Hepatocyte (in vitro differentiated cells): ENCODE data around the gene SNRNP25. TPM values are rescaled to one million over a fixed set of nuclear protein-coding genes. Genes with fewer than 3 reads are reported as not detected.
"Not testable (repeated sequence)": the region's sequence is repeated elsewhere in the genome, so short reads cannot be mapped to it uniquely, and the experiment has no call there.

Experiments
- DNase-seq: peaks from one replicate; pipeline ENCODE4 v3.0.0-alpha.2; 2016; ENCODE audit warnings: low spot score
- H2AFZ ChIP-seq: fragments of 200-600 bp; sonication (generic); 2 replicates; pipeline ENCODE4 v1.6.0; 2016; ENCODE audit warnings: antibody characterized with exemption, mild to moderate bottlenecking
- H3K27ac ChIP-seq: fragments of 200-600 bp; sonication (generic); 2 replicates; pipeline ENCODE4 v1.5.1; 2016; ENCODE audit warnings: mild to moderate bottlenecking
- H3K27me3 ChIP-seq: fragments of 200-600 bp; sonication (generic); 2 replicates; pipeline ENCODE4 v1.6.1; 2016
- H3K36me3 ChIP-seq: fragments of 200-600 bp; sonication (generic); replicated peaks from 2 replicates; pipeline ENCODE4 v1.5.1; 2016; ENCODE audit warnings: low read depth; ENCODE audit not compliant: insufficient read depth
- H3K4me1 ChIP-seq: fragments of 200-600 bp; sonication (generic); 2 replicates; pipeline ENCODE4 v1.5.1; 2016; ENCODE audit warnings: mild to moderate bottlenecking, moderate library complexity; ENCODE audit not compliant: insufficient read depth
- H3K4me2 ChIP-seq: fragments of 200-600 bp; sonication (generic); 2 replicates; pipeline ENCODE4 v1.6.0; 2016
- H3K4me3 ChIP-seq: fragments of 200-600 bp; sonication (generic); 2 replicates; pipeline ENCODE4 v1.5.1; 2016; ENCODE audit warnings: mild to moderate bottlenecking
- H3K79me2 ChIP-seq: fragments of 200-600 bp; sonication (generic); 2 replicates; pipeline ENCODE4 v1.6.0; 2017; ENCODE audit warnings: mild to moderate bottlenecking
- H3K9me2 ChIP-seq: fragments of 200-600 bp; sonication (generic); replicated peaks from 2 replicates; pipeline ENCODE4 v1.6.0; 2017; ENCODE audit warnings: mild to moderate bottlenecking; ENCODE audit not compliant: insufficient read depth
- H3K9me3 ChIP-seq: fragments of 200-600 bp; sonication (generic); 2 replicates; pipeline ENCODE4 v1.5.1; 2016; ENCODE audit warnings: low read depth, mild to moderate bottlenecking
- H4K20me1 ChIP-seq: fragments of 200-600 bp; sonication (generic); 2 replicates; pipeline ENCODE4 v1.6.0; 2016; ENCODE audit warnings: mild to moderate bottlenecking; ENCODE audit not compliant: insufficient read depth, poor library complexity, severe bottlenecking
- EZH2 ChIP-seq: fragments of 200-600 bp; sonication (generic); IDR thresholded peaks from 2 replicates; pipeline ENCODE4 v1.6.1; 2016; ENCODE audit warnings: antibody characterized with exemption, mild to moderate bottlenecking, borderline replicate concordance
- EZH2phosphoT487 ChIP-seq: fragments of 200-600 bp; sonication (generic); IDR thresholded peaks from one replicate; pipeline ENCODE4 v1.6.1; 2018; ENCODE audit warnings: antibody characterized with exemption, mild to moderate bottlenecking, low read depth, moderate library complexity; ENCODE audit not compliant: unreplicated experiment, severe bottlenecking
- whole genome bisulfite sequencing: methylation state at CpG from one replicate; pipeline ENCODE4 v1.1.6; 2016; ENCODE audit warnings: low lambda C conversion rate; ENCODE audit errors: missing lambda C conversion rate; 5-methylcytosine and 5-hydroxymethylcytosine counted together
- polyA plus RNA-seq: library from polyadenylated mRNA; unstranded; fragments of >200 nt; fragmentation: Nextera tagmentation; extraction: Ambion mirVana; gene quantifications from 2 replicates; pipeline ENCODE4 v1.2.1, GENCODE V29; 2016
- total RNA-seq: library from RNA; depleted of rRNA; stranded (reverse); fragments of >200 nt; gene quantifications from 2 replicates; pipeline ENCODE4 v1.2.3, GENCODE V29; 2014
- TF ChIP-seq, protein P1 (sequence below): fragments of 200-600 bp; sonication (generic); IDR thresholded peaks from 2 replicates; pipeline ENCODE4 v1.5.1; 2016; ENCODE audit warnings: antibody characterized with exemption, mild to moderate bottlenecking; ENCODE audit not compliant: poor library complexity

The SNRNP25 gene
- total RNA-seq, result 18.2 and 18.3 TPM in 2 replicates
- 35.3 and 43.1 TPM in 2 replicates for polyA plus RNA-seq

DNA sequence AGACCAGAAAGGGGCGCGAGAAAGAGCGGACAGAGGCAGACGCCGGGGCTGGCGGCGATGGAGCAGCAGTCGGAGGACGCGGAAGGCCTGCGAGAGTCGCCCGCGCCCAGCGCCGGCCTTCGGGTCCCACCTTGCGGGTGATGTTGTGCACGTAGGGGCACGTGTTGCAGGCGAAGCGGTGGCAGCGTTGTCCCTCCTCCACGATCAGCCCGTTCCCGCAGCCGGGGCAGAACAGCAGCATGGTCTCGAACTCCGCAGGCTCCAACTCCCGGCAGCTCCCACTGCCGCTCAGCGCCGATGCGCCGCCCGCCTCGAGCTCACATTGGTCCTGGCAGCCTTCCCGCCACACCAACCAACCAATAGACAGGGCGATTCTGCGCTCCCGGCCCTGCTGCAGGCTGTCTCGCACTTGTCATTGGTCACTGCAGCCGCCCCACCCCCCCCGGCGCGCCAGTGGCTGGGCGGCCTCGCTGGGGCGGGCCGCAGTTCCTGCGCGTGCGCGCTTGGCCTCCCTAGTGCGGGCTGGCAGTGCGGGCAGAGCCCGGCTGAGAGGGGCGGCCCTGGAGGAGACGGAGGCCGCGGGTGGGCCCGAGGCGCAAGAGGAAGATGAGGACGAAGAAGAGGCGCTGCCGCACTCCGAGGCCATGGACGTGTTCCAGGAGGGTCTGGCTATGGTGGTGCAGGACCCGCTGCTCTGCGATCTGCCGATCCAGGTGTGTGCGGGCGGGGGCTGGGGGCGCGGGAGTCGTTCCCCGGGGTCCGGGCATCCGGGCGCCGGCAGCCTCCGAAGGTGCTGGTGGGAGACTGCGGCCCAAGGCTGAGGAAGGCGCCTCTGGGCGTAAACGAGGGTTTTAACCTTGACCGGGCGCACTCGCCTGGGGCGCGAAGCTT, at the start of gene SNRNP25, which contains the start of gene POLR3K:
Gene SNRNP25 (plus strand): TSS at position 483 of the 891 bp plus-strand sequence. CDS start 189 bp downstream, at position 672.
Gene POLR3K (minus strand): TSS at position 263 of the 891 bp plus-strand sequence. CDS start 22 bp downstream, at position 241.
- H2AFZ ChIP-seq, result peak within 1 kb of the TSS; percentile 89
- H3K36me3 ChIP-seq, result no peaks in the 10 kb centered on the region

DNA sequence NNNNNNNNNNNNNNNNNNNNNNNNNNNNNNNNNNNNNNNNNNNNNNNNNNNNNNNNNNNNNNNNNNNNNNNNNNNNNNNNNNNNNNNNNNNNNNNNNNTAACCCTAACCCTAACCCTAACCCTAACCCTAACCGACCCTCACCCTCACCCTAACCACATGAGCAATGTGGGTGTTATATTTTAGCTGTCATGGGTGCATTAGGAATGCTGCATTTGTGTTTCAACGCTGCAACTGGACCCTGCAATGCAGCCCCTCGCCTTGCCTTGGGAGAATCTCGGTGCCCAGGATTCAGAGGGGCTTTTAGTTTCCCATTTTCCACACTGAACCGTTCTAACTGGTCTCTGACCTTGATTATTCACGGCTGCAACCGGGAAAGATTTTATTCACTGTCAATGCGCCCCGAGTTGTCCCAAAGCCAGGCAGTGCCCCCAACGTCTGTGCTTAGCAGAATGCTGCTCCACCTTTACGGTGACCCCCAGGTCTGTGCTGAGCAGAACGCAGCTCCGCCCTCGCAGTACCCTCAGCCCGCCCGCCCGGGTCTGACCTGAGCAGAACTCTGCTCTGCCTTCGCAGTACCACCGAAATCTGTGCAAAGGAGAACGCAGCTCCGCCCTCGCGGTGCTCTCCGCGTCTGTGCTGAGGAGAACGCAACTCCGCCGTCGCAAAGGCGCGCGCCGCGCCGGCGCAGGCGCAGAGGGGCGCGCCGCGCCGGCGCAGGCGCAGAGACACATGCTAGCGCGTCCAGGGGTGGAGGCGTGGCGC, 43.5 kb upstream of the SNRNP25 start:
- H3K4me2 ChIP-seq, result no peak overlapping the region
- WGBS, result 54% methylated on average over 4 of the region's 48 CpGs

More for the DNA sequence above, at the start of gene SNRNP25, which contains the start of gene POLR3K:
- WGBS, result 3% methylated on average over 69 of the region's 91 CpGs
- Histone ChIP-seq H3K27me3 (no peaks in the 10 kb centered on the region), H4K20me1 (no peaks in the 10 kb centered on the region), H3K79me2 (peaks cover 24% of the 10 kb centered on the region), H3K9me2 (no peaks in the 10 kb centered on the region), H3K4me3 (peak within 1 kb of the TSS; percentile 84), H3K9me3 (no peaks in the 10 kb centered on the region), H3K27ac (peak within 1 kb of the TSS; percentile 64), H3K4me1 (peaks cover 2% of the 10 kb centered on the region), H3K4me2 (peak within 1 kb of the TSS; percentile 89)
- DNase-seq, result peak; percentile 100
- no peak for TF ChIP-seq EZH2phosphoT487
- TF ChIP-seq, protein P1, sequence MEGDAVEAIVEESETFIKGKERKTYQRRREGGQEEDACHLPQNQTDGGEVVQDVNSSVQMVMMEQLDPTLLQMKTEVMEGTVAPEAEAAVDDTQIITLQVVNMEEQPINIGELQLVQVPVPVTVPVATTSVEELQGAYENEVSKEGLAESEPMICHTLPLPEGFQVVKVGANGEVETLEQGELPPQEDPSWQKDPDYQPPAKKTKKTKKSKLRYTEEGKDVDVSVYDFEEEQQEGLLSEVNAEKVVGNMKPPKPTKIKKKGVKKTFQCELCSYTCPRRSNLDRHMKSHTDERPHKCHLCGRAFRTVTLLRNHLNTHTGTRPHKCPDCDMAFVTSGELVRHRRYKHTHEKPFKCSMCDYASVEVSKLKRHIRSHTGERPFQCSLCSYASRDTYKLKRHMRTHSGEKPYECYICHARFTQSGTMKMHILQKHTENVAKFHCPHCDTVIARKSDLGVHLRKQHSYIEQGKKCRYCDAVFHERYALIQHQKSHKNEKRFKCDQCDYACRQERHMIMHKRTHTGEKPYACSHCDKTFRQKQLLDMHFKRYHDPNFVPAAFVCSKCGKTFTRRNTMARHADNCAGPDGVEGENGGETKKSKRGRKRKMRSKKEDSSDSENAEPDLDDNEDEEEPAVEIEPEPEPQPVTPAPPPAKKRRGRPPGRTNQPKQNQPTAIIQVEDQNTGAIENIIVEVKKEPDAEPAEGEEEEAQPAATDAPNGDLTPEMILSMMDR, result no peak
- no peak for TF ChIP-seq EZH2

DNA sequence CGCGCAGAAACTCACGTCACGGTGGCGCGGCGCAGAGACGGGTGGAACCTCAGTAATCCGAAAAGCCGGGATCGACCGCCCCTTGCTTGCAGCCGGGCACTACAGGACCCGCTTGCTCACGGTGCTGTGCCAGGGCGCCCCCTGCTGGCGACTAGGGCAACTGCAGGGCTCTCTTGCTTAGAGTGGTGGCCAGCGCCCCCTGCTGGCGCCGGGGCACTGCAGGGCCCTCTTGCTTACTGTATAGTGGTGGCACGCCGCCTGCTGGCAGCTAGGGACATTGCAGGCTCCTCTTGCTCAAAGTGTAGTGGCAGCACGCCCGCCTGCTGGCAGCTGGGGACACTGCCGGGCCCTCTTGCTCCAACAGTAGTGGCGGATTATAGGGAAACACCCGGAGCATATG, 42.9 kb upstream of the SNRNP25 start:
- not testable (repeated sequence) for H3K4me1 ChIP-seq, DNase-seq, H3K9me3 ChIP-seq, H3K4me3 ChIP-seq, H2AFZ ChIP-seq, H3K27me3 ChIP-seq, H3K79me2 ChIP-seq, H3K36me3 ChIP-seq, H4K20me1 ChIP-seq, H3K27ac ChIP-seq, H3K4me2 ChIP-seq, H3K9me2 ChIP-seq
- TF ChIP-seq, protein P1, result peak; percentile 35
- 21% methylated on average over 7 of the region's 27 CpGs for WGBS

More for the DNA sequence above, 43.5 kb upstream of the SNRNP25 start:
- H3K9me3 ChIP-seq, result no peaks in the 10 kb centered on the region
- no peaks in the 10 kb centered on the region for H4K20me1 ChIP-seq
- no peak overlapping the region for H2AFZ ChIP-seq
- H3K36me3 ChIP-seq, result no peaks in the 10 kb centered on the region
- DNase-seq, result no peak
- H3K9me2 ChIP-seq, result no peaks in the 10 kb centered on the region
- no peak overlapping the region for H3K27ac ChIP-seq
- no peaks in the 10 kb centered on the region for H3K4me1 ChIP-seq
- no peak overlapping the region for H3K4me3 ChIP-seq
- no peaks in the 10 kb centered on the region for H3K27me3 ChIP-seq
- no peak for TF ChIP-seq EZH2phosphoT487
- no peaks in the 10 kb centered on the region for H3K79me2 ChIP-seq

DNA sequence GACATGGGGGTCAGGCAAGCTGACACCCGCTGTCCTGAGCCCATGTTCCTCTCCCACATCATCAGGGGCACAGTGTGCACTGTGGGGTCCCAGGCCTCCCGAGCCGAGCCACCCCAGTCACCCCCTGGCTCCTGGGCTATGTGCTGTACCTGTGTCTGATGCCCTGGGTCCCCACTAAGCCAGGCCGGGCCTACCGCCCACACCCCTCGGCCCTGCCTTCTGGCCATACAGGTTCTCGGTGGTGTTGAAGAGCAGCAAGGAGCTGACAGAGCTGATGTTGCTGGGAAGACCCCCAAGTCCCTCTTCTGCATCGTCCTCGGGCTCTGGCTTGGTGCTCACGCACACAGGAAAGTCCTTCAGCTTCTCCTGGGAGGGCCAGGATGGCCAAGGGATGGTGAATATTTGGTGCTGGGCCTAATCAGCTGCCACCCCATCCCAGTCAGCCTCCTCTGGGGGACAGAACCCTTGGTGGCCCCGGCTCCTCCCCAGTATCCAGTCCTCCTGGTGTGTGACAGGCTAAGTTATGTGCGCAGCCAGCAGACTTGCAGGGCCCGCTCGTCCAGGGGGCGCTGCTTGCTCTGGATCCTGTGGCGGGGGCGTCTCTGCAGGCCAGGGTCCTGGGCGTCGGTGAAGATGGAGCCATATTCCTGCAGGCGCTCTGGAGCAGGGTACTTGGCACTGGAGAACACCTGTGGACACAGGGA, 36.4 kb upstream of the SNRNP25 start:
- WGBS, result 96% methylated on average over 2 of the region's 20 CpGs
- not testable (repeated sequence) for H3K9me3 ChIP-seq, H3K9me2 ChIP-seq, H3K4me1 ChIP-seq, H2AFZ ChIP-seq, DNase-seq, H3K27ac ChIP-seq, H3K4me3 ChIP-seq, H3K27me3 ChIP-seq, H4K20me1 ChIP-seq, H3K4me2 ChIP-seq, H3K36me3 ChIP-seq, H3K79me2 ChIP-seq

DNA sequence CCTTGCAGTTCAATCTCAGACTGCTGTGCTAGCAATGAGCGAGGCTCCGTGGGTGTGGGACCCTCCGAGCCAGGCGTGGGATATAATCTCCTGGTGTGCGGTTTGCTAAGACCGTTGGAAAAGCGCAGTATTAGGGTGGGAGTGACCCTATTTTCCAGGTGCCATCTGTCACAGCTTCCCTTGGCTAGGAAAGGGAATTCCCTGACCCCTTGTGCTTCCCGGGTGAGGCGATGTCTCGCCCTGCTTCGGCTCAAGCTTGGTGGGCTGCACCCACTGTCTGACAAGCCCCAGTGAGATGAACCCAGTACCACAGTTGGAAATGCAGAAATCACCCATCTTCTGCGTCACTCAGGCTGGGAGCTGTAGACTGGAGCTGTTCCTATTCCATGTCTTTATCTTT, 32.7 kb upstream of the SNRNP25 start:
- not testable (repeated sequence) for H3K9me2 ChIP-seq, H3K9me3 ChIP-seq, H3K4me3 ChIP-seq, H3K36me3 ChIP-seq, H3K4me2 ChIP-seq, DNase-seq, H3K79me2 ChIP-seq, H2AFZ ChIP-seq, H3K27ac ChIP-seq, H3K4me1 ChIP-seq, H4K20me1 ChIP-seq, H3K27me3 ChIP-seq
- 89% methylated on average over 12 of the region's 12 CpGs for WGBS

DNA sequence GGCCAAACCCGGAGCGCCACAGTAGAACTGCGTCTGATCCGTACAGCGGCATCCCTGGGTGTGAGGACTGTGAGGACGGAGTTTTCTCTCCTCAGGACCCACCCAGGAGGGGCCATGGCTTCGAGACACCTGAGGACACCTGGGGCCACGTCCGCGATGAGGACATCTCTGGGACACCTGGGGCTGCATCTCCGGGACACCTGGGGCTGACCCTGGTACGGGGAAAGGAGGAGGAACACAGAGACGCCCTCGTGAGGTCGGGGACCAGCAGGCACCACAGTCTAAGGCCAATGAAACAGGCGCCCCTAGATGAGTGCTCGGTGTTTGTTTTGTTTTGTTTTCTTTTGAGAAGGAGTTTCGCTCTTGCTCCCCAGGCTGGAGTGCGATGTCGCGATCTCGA, 29.5 kb upstream of the SNRNP25 start:
- H3K9me2 ChIP-seq, H3K4me3 ChIP-seq, H3K79me2 ChIP-seq, DNase-seq, H4K20me1 ChIP-seq, H3K4me2 ChIP-seq, H3K4me1 ChIP-seq, H3K27ac ChIP-seq, H2AFZ ChIP-seq, H3K27me3 ChIP-seq, H3K9me3 ChIP-seq, H3K36me3 ChIP-seq: not testable (repeated sequence)
- WGBS, result 100% methylated on average over 3 of the region's 22 CpGs
